OCI-LY7 (cell line): ENCODE measurements around the gene MAN1C1. TPM values are rescaled to one million over a fixed set of nuclear protein-coding genes. Genes with fewer than 3 reads are reported as not detected.
A peak's percentile ranks its signal among the peaks of the same experiment; 100 is the strongest.

ENCODE experiments used
- BruUV-seq: library from RNA; stranded (reverse); fragments of 400-500 nt; replicated peaks from 2 replicates; lab custom pipeline; 2021; lab: Mats Ljungman, UMichigan
- CTCF ChIA-PET: fragments of 300-600 bp; sonication (Branson Sonifier 250); formaldehyde crosslinking; loops from one replicate; lab custom pipeline; 2022; ENCODE audit warnings: antibody characterized with exemption; ENCODE audit not compliant: unreplicated experiment; lab: Charles Lee
- POLR2A ChIA-PET: fragments of 300-600 bp; sonication (Branson Sonifier 250); formaldehyde crosslinking; loops from one replicate; lab custom pipeline; 2022; ENCODE audit warnings: antibody characterized with exemption; lab: Charles Lee
- DNase-seq: peaks from one replicate; pipeline ENCODE4 v3.0.0-alpha.2; 2015; ENCODE audit warnings: low spot score
- H2AFZ ChIP-seq: fragments of 200-600 bp; sonication (generic), shearing (Covaris generic); 2 replicates; pipeline ENCODE4 v1.6.1; 2014; ENCODE audit warnings: mild to moderate bottlenecking, antibody characterized with exemption, low read length, moderate library complexity
- H3K27ac ChIP-seq: fragments of 200-600 bp; sonication (generic); 2 replicates; pipeline ENCODE4 v1.5.1; 2014; ENCODE audit warnings: mixed run types, low read depth, mild to moderate bottlenecking, moderate library complexity, low read length, inconsistent platforms; ENCODE audit not compliant: poor library complexity, severe bottlenecking
- H3K36me3 ChIP-seq: fragments of 200-600 bp; sonication (generic); 2 replicates; pipeline ENCODE4 v1.6.1; 2014; ENCODE audit warnings: mild to moderate bottlenecking, antibody characterized with exemption, low read length, moderate library complexity, mixed read lengths; ENCODE audit not compliant: insufficient read depth
- H3K4me1 ChIP-seq: fragments of 200-600 bp; sonication (generic); 2 replicates; pipeline ENCODE4 v1.5.1; 2014; ENCODE audit warnings: mild to moderate bottlenecking, low read length; ENCODE audit not compliant: insufficient read depth, poor library complexity, severe bottlenecking
- H3K4me2 ChIP-seq: fragments of 200-600 bp; sonication (generic); 2 replicates; pipeline ENCODE4 v1.6.1; 2014; ENCODE audit warnings: mild to moderate bottlenecking, low read length
- H3K4me3 ChIP-seq: fragments of 200-600 bp; sonication (generic); 2 replicates; pipeline ENCODE4 v1.5.1; 2014; ENCODE audit warnings: mild to moderate bottlenecking, low read depth, low read length; ENCODE audit not compliant: poor library complexity, severe bottlenecking
- H3K79me2 ChIP-seq: fragments of 200-600 bp; sonication (generic); 2 replicates; pipeline ENCODE4 v1.6.1; 2016; ENCODE audit warnings: low read depth, mild to moderate bottlenecking, low read length, moderate library complexity, mixed read lengths; ENCODE audit not compliant: insufficient read depth
- H3K9me2 ChIP-seq: fragments of 200-600 bp; sonication (generic); 2 replicates; pipeline ENCODE4 v1.6.1; 2016; ENCODE audit warnings: mild to moderate bottlenecking, low read length, mixed read lengths; ENCODE audit not compliant: insufficient read depth
- H3K9me3 ChIP-seq: fragments of 200-600 bp; sonication (generic); 2 replicates; pipeline ENCODE4 v1.6.1; 2014; ENCODE audit warnings: mild to moderate bottlenecking, mixed run types, low read length, mixed read lengths
- H4K20me1 ChIP-seq: fragments of 200-600 bp; sonication (generic); 2 replicates; pipeline ENCODE4 v1.6.1; 2014; ENCODE audit warnings: mild to moderate bottlenecking, antibody characterized with exemption, low read length, moderate library complexity, mixed read lengths; ENCODE audit not compliant: insufficient read depth
- EZH2phosphoT487 ChIP-seq: fragments of 200-600 bp; sonication (generic); IDR thresholded peaks from 2 replicates; pipeline ENCODE4 v1.6.1; 2018; ENCODE audit warnings: low read depth, borderline replicate concordance, mild to moderate bottlenecking, mixed run types, antibody characterized with exemption, low read length, moderate library complexity, mixed read lengths
- intact Hi-C: fragments of 100-400 bp; cut with micrococcal nuclease; formaldehyde crosslinking; loops from one replicate; pipeline ENCODE4 v1.10.0; 2022; ENCODE audit not compliant: unreplicated experiment
- total RNA-seq, 2 experiments: library from RNA; depleted of rRNA in 1 of 2; stranded (reverse); fragments of >200 nt in 1 of 2; shearing (Covaris generic) in 1 of 2; gene quantifications; 2 replicates each; pipeline ENCODE4 v1.2.3, GENCODE V29; 2014 to 2022
- TF ChIP-seq, protein P1 (sequence below): fragments of 200-600 bp; sonication (generic); conservative IDR thresholded peaks from 2 replicates; pipeline ENCODE4 v1.5.1; 2014; ENCODE audit warnings: mild to moderate bottlenecking, antibody characterized with exemption, low read length, moderate library complexity, mixed read lengths

Gene MAN1C1
- total RNA-seq, 2 experiments from 2014 or later = 3.0 to 4.9 TPM

DNA sequence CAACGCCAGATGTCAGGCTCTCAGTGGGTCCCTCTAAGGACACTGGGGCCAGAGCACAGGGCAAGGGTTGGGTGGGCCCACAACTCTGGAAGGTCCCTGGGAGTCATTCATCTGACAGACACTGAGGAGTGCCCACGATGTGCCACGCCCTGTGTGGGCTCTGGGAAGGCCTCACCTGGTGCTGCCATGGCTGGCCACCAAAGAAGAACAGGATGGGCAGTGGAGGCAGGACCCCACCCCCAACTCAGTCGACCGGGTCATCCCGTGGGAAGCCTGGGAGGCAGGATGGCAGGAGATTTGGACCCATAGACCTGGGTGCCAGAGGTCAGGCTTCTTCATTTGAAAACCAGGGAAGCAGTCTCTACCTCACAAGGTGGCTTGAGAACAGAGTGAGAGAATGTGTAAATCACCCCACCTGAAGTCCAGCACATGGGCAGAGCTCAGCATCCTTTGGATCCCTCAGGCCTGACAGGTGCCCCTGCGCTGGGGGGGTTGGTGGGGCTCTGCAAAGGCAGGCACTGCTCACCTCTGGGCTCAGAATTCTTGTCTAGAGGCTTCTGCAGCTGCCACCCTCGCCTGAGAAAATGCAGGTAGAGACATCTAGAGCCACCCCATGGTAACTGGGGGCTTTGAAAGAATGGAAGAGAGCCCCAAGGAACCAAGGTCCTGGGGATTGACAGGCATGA, 182.2 kb downstream of the MAN1C1 start:
- Histone ChIP-seq H3K9me2 (no peaks in the 10 kb centered on the region), H2AFZ (no peak overlapping the region), H3K27ac (no peak overlapping the region), H3K4me2 (no peak overlapping the region), H4K20me1 (no peaks in the 10 kb centered on the region), H3K36me3 (no peaks in the 10 kb centered on the region), H3K79me2 (no peaks in the 10 kb centered on the region), H3K4me1 (peaks cover 47% of the 10 kb centered on the region), H3K4me3 (no peak overlapping the region), H3K9me3 (no peaks in the 10 kb centered on the region)
- TF ChIP-seq, protein P1, sequence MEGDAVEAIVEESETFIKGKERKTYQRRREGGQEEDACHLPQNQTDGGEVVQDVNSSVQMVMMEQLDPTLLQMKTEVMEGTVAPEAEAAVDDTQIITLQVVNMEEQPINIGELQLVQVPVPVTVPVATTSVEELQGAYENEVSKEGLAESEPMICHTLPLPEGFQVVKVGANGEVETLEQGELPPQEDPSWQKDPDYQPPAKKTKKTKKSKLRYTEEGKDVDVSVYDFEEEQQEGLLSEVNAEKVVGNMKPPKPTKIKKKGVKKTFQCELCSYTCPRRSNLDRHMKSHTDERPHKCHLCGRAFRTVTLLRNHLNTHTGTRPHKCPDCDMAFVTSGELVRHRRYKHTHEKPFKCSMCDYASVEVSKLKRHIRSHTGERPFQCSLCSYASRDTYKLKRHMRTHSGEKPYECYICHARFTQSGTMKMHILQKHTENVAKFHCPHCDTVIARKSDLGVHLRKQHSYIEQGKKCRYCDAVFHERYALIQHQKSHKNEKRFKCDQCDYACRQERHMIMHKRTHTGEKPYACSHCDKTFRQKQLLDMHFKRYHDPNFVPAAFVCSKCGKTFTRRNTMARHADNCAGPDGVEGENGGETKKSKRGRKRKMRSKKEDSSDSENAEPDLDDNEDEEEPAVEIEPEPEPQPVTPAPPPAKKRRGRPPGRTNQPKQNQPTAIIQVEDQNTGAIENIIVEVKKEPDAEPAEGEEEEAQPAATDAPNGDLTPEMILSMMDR = 0 out of 2 replicates have a peak, but pooled peaks have one; percentile 12
- TF ChIP-seq EZH2phosphoT487 = no peak
- ChIA-PET CTCF (interaction anchor here (0.5 to 0.7 kb wide), 2 partner anchors 21 to 223 kb away, joined by 4 read pairs; no protein-coding TSS in a partner anchor), POLR2A (no interaction called here)
- no peak for DNase-seq
- intact Hi-C loops = loop anchor here (5.0 kb wide), 1 partner anchor 297 kb away; no protein-coding TSS in a partner anchor
- no TSS peak for BruUV-seq

DNA sequence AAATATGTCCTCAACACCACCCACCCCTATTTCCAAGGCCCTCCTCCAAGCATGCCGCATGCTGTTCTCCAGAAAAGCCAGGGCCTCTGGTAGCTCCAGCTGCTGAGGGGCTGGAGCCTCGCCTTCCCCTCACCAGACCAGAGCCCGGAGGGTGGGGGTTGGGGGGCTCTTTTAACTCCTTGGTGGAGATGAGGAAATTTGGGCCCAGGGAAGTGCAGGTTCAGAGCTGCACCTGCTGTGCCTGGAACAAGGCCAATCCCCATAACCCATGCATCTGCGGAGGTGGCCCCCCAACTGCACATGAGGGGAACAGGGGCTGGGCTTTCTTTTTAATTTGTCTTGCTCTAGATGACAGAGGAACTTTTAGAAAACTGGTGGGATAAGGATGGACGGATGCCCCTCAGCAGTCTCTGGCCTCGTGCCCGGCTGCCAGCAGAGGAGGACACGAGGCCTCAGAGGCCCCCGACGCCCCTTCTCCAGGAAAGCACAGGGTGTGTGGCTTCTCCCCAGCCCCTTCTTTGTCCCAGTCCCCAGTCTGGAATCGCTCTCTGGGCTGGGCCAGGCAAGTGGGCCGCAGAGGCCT, 182.9 kb downstream of the MAN1C1 start:
- H4K20me1 ChIP-seq = no peaks in the 10 kb centered on the region
- H3K27ac ChIP-seq = no peak overlapping the region
- intact Hi-C loops = loop anchor here (5.0 kb wide), 1 partner anchor 297 kb away; no protein-coding TSS in a partner anchor
- no peaks in the 10 kb centered on the region for H3K9me2 ChIP-seq
- ChIA-PET CTCF (interaction anchor here (0.5 kb wide), 1 partner anchor 224 kb away, joined by 4 read pairs; no protein-coding TSS in a partner anchor), POLR2A (interaction anchor here (0.6 kb wide), 1 partner anchor 11 kb away, joined by 3 read pairs; no protein-coding TSS in a partner anchor)
- peak overlapping the region; percentile 57 for H3K4me3 ChIP-seq
- H3K9me3 ChIP-seq = no peaks in the 10 kb centered on the region
- DNase-seq = no peak
- no peaks in the 10 kb centered on the region for H3K36me3 ChIP-seq
- H3K4me1 ChIP-seq = peaks cover 47% of the 10 kb centered on the region
- TF ChIP-seq, protein P1 = no peak
- TF ChIP-seq EZH2phosphoT487 = no peak
- peak overlapping the region; percentile 67 for H3K4me2 ChIP-seq
- no TSS peak for BruUV-seq
- H3K79me2 ChIP-seq = no peaks in the 10 kb centered on the region
- H2AFZ ChIP-seq = peak overlapping the region; percentile 55; the same call in 1 of the 2 replicates
